NB4 (cell line): ENCODE measurements around the gene MYO1B.

Source experiments
- DNase-seq: peaks from one replicate; pipeline ENCODE4 v3.0.0; 2010; ENCODE audit warnings: low read depth
- H3K4me3 ChIP-seq: one replicate; pipeline ENCODE4 v1.5.1; 2011; ENCODE audit warnings: mild to moderate bottlenecking, low read depth, low read length, moderate library complexity
- MAX ChIP-seq: IDR thresholded peaks from 2 replicates; pipeline ENCODE4 v1.6.1; 2011; ENCODE audit warnings: low read depth, low read length
- MYC ChIP-seq: IDR thresholded peaks from 2 replicates; pipeline ENCODE4 v1.6.1; 2011; ENCODE audit warnings: low read depth, low read length
- POLR2A ChIP-seq: IDR thresholded peaks from 2 replicates; pipeline ENCODE4 v1.6.1; 2011; ENCODE audit warnings: mild to moderate bottlenecking; ENCODE audit not compliant: insufficient read length; ENCODE audit errors: extremely low read depth
- TF ChIP-seq, protein P1 (sequence below): IDR thresholded peaks from one replicate; pipeline ENCODE4 v1.5.1; 2012; ENCODE audit warnings: low read depth, low read length

Gene MYO1B

DNA sequence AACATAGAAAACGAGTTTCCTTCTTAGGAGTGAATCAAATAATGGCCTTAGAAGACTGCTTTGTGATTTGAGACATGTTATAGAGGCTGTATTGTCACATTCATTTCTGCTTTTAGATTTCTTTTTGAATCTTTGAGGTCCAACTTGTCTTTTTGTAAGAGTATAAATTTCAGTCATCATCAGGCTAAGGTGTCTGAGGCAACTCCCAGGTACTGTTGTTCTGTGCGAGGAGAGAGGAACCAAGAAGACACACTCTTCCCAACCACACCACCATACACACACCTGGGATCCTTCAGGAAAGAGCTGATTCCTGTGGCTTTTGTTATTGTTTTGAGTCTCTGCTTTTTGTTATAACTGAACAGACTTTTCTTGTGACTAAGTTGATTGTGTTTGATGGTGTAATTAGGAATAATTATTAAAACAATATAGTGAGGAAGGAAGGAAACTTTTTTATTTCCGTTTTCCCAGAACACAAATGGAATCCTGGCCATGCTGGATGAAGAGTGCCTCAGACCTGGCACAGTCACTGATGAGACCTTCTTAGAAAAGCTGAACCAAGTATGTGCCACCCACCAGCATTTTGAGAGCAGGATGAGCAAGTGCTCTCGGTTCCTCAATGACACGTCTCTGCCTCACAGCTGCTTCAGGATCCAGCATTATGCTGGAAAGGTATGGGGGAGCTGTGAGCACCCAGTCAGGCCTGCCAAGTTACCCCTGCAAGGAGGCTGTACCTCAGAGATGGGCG lies 140.4 kb downstream of the MYO1B start:
- TF ChIP-seq MYC, result no peak
- TF ChIP-seq, protein P1, sequence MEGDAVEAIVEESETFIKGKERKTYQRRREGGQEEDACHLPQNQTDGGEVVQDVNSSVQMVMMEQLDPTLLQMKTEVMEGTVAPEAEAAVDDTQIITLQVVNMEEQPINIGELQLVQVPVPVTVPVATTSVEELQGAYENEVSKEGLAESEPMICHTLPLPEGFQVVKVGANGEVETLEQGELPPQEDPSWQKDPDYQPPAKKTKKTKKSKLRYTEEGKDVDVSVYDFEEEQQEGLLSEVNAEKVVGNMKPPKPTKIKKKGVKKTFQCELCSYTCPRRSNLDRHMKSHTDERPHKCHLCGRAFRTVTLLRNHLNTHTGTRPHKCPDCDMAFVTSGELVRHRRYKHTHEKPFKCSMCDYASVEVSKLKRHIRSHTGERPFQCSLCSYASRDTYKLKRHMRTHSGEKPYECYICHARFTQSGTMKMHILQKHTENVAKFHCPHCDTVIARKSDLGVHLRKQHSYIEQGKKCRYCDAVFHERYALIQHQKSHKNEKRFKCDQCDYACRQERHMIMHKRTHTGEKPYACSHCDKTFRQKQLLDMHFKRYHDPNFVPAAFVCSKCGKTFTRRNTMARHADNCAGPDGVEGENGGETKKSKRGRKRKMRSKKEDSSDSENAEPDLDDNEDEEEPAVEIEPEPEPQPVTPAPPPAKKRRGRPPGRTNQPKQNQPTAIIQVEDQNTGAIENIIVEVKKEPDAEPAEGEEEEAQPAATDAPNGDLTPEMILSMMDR, result no peak
- TF ChIP-seq POLR2A, result no peak
- TF ChIP-seq MAX, result no peak
- no peak overlapping the region for H3K4me3 ChIP-seq
- DNase-seq, result no peak

GRCh38 chr2:191386938-191387536 lies 141.8 kb downstream of the MYO1B start:
- DNase-seq, result no peak
- H3K4me3 ChIP-seq, result no peak overlapping the region
- no peak for TF ChIP-seq POLR2A
- no peak for TF ChIP-seq MAX
- TF ChIP-seq, protein P1, result no peak
- TF ChIP-seq MYC, result no peak

DNA sequence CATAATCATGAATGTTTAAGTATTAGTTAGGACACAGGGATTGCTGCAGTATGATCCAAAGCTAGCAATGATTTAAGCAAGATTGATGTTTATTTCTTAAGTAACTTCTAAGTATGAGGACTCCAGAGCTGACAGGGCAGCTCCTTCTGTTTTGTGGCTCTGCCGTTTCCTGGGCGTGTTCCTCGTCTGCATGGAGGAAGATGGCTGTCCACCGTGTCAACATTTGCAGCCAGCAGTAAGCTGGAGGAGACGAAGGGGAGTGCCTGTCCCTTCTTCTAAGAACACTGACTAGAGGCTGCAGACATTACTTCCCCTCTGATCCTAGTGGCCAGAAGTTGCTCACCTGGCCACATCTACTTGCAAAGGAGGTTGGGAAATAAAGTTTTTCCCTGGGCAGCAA lies 144.1 kb downstream of the MYO1B start:
- TF ChIP-seq MAX (no peak), POLR2A (no peak), MYC (no peak)
- TF ChIP-seq, protein P1, result no peak
- no peak overlapping the region for H3K4me3 ChIP-seq
- peak; percentile 2 for DNase-seq

- DNase-seq, result no peak
- TF ChIP-seq MYC, result no peak
- TF ChIP-seq MAX, result no peak
- TF ChIP-seq POLR2A, result no peak
- TF ChIP-seq, protein P1, result no peak
- no peak overlapping the region for H3K4me3 ChIP-seq
These were observed 146.0 kb downstream of the MYO1B start for GRCh38 chr2:191391171-191391570.

GRCh38 chr2:191394043-191394442 lies 148.8 kb downstream of the MYO1B start:
- DNase-seq, result no peak
- H3K4me3 ChIP-seq, result no peak overlapping the region
- TF ChIP-seq, protein P1, result no peak
- TF ChIP-seq MYC, result no peak
- no peak for TF ChIP-seq MAX
- no peak for TF ChIP-seq POLR2A
